Rectal smooth muscle tissue (tissue), 1 donor: Measurements from ENCODE around the gene NHERF1.

Experiments
- H3K27ac ChIP-seq: one replicate; pipeline ENCODE4 v1.7.0; 2013; ENCODE audit warnings: low read depth, low read length, inconsistent platforms
- H3K27me3 ChIP-seq: one replicate; pipeline ENCODE4 v1.7.0; 2013; ENCODE audit warnings: low read length; ENCODE audit not compliant: control insufficient read depth, insufficient read depth
- H3K36me3 ChIP-seq: one replicate; pipeline ENCODE4 v1.7.0; 2013; ENCODE audit warnings: low read length; ENCODE audit not compliant: control insufficient read depth, insufficient read depth
- H3K4me1 ChIP-seq: one replicate; pipeline ENCODE4 v1.7.0; 2013; ENCODE audit warnings: low read length; ENCODE audit not compliant: control insufficient read depth, insufficient read depth
- H3K4me3 ChIP-seq: one replicate; pipeline ENCODE4 v1.7.0; 2013; ENCODE audit warnings: low read length
- H3K9ac ChIP-seq: one replicate; pipeline ENCODE4 v1.7.0; 2013; ENCODE audit warnings: low read length

Gene NHERF1

GRCh38 chr17:74786431-74787055 is 38.1 kb downstream of the NHERF1 start:
- H3K4me3 ChIP-seq, result no peak overlapping the region
- H3K4me1 ChIP-seq, result no peaks in the 10 kb centered on the region
- no peak overlapping the region for H3K27ac ChIP-seq
- no peak overlapping the region for H3K9ac ChIP-seq
- H3K27me3 ChIP-seq, result no peaks in the 10 kb centered on the region
- H3K36me3 ChIP-seq, result peaks cover 10% of the 10 kb centered on the region

GRCh38 chr17:74790161-74791058 is 42.0 kb downstream of the NHERF1 start:
- Histone ChIP-seq H3K27me3 (no peaks in the 10 kb centered on the region), H3K27ac (no peak overlapping the region), H3K4me1 (no peaks in the 10 kb centered on the region), H3K36me3 (peaks cover 22% of the 10 kb centered on the region), H3K9ac (no peak overlapping the region), H3K4me3 (no peak overlapping the region)

- H3K27ac ChIP-seq, result no peak overlapping the region
- H3K4me3 ChIP-seq, result no peak overlapping the region
- H3K9ac ChIP-seq, result no peak overlapping the region
- peaks cover 31% of the 10 kb centered on the region for H3K36me3 ChIP-seq
- H3K4me1 ChIP-seq, result no peaks in the 10 kb centered on the region
- H3K27me3 ChIP-seq, result no peaks in the 10 kb centered on the region
These were observed 44.2 kb downstream of the NHERF1 start for GRCh38 chr17:74792586-74793105.

- Histone ChIP-seq H3K27ac (no peak overlapping the region), H3K27me3 (no peaks in the 10 kb centered on the region), H3K9ac (no peak overlapping the region), H3K36me3 (peaks cover 29% of the 10 kb centered on the region), H3K4me1 (no peaks in the 10 kb centered on the region), H3K4me3 (no peak overlapping the region)
These were observed 47.0 kb downstream of the NHERF1 start for GRCh38 chr17:74795327-74796020.

GRCh38 chr17:74796211-74796610 is 47.8 kb downstream of the NHERF1 start:
- H3K9ac ChIP-seq, result no peak overlapping the region
- no peak overlapping the region for H3K27ac ChIP-seq
- H3K36me3 ChIP-seq, result peaks cover 29% of the 10 kb centered on the region

GRCh38 chr17:74796866-74797265 is 48.4 kb downstream of the NHERF1 start:
- Histone ChIP-seq H3K9ac (no peak overlapping the region), H3K4me3 (no peak overlapping the region), H3K27ac (no peak overlapping the region), H3K36me3 (peaks cover 29% of the 10 kb centered on the region), H3K27me3 (no peaks in the 10 kb centered on the region), H3K4me1 (no peaks in the 10 kb centered on the region)

More at GRCh38 chr17:74796211-74796610, 47.8 kb downstream of the NHERF1 start:
- Histone ChIP-seq H3K4me1 (no peaks in the 10 kb centered on the region), H3K4me3 (no peak overlapping the region), H3K27me3 (no peaks in the 10 kb centered on the region)

GRCh38 chr17:74797824-74798223 is 49.4 kb downstream of the NHERF1 start:
- Histone ChIP-seq H3K4me3 (no peak overlapping the region), H3K27ac (no peak overlapping the region), H3K36me3 (peaks cover 29% of the 10 kb centered on the region), H3K4me1 (no peaks in the 10 kb centered on the region), H3K9ac (no peak overlapping the region), H3K27me3 (no peaks in the 10 kb centered on the region)

- H3K4me1 ChIP-seq, result no peaks in the 10 kb centered on the region
- H3K4me3 ChIP-seq, result no peak overlapping the region
- peaks cover 29% of the 10 kb centered on the region for H3K36me3 ChIP-seq
- H3K27me3 ChIP-seq, result no peaks in the 10 kb centered on the region
- no peak overlapping the region for H3K9ac ChIP-seq
- H3K27ac ChIP-seq, result no peak overlapping the region
These were observed 49.8 kb downstream of the NHERF1 start for GRCh38 chr17:74798239-74798707.

- Histone ChIP-seq H3K27me3 (no peaks in the 10 kb centered on the region), H3K9ac (no peak overlapping the region), H3K4me1 (no peaks in the 10 kb centered on the region), H3K4me3 (no peak overlapping the region), H3K27ac (no peak overlapping the region), H3K36me3 (peaks cover 21% of the 10 kb centered on the region)
These were observed 50.7 kb downstream of the NHERF1 start for GRCh38 chr17:74799097-74799496.

- H3K27me3 ChIP-seq, result no peaks in the 10 kb centered on the region
- no peak overlapping the region for H3K4me3 ChIP-seq
- H3K27ac ChIP-seq, result no peak overlapping the region
- H3K4me1 ChIP-seq, result peaks cover 4% of the 10 kb centered on the region
- H3K36me3 ChIP-seq, result peaks cover 15% of the 10 kb centered on the region
- H3K9ac ChIP-seq, result no peak overlapping the region
These were observed 52.1 kb downstream of the NHERF1 start for GRCh38 chr17:74800531-74800930.

GRCh38 chr17:74801896-74802295 is 53.5 kb downstream of the NHERF1 start:
- H3K4me3 ChIP-seq, result no peak overlapping the region
- no peaks in the 10 kb centered on the region for H3K27me3 ChIP-seq
- no peak overlapping the region for H3K9ac ChIP-seq
- H3K36me3 ChIP-seq, result peaks cover 13% of the 10 kb centered on the region
- no peak overlapping the region for H3K27ac ChIP-seq
- peaks cover 4% of the 10 kb centered on the region for H3K4me1 ChIP-seq

GRCh38 chr17:74803388-74803930 is 55.0 kb downstream of the NHERF1 start:
- no peak overlapping the region for H3K4me3 ChIP-seq
- no peak overlapping the region for H3K9ac ChIP-seq
- no peak overlapping the region for H3K27ac ChIP-seq
- peaks cover 5% of the 10 kb centered on the region for H3K36me3 ChIP-seq
- no peaks in the 10 kb centered on the region for H3K27me3 ChIP-seq
- peaks cover 4% of the 10 kb centered on the region for H3K4me1 ChIP-seq
